ENCODE data around the gene ABCB10.
A peak's percentile ranks its signal among the peaks of the same experiment; 100 is the strongest.

ABCB10 gene

DNA sequence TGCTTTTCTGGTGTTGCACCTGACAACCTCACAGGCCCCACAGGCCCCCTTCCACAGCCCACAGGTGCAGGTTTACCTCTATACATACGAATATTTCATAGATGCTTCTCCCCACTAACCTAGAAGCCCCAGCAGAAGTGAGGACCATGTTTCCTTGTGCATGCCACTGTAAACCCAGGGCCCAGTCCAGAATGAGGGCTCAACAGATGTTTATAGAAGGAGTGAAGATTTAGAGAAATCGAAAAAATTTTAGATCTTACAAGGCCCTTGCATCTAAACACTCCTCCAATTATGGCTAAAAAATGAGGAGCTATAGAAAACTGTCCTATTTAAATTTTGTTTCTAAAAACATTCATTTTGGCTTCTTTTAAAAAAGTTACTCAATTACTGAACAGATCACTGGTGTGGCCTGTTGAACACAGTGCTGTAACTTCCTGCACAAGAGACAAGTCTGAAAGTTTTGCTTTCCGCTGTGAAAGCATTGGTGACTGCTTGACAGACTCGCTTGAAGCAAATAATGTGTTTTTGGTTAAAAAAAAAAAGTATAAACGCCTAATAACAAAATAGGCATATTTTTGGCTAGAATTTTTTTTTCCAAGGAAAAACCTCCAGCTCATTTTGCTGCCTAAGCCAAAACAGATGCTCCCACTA is 1.2 kb downstream of the ABCB10 start:
- H3K4me3 ChIP-seq (ENCODE audit: extremely low read depth, insufficient read depth, low read length, poor library complexity, severe bottlenecking): peak overlapping the region; percentile 61
- H3K4me1 ChIP-seq (ENCODE audit: control insufficient read depth, insufficient read depth, low read length, poor library complexity, severe bottlenecking): peaks cover 17% of the 10 kb centered on the region
- H3K36me3 ChIP-seq (ENCODE audit: control insufficient read depth, insufficient read depth, low read length): peaks cover 9% of the 10 kb centered on the region
- WGBS, 2 experiments (ENCODE audit: insufficient coverage in 2 of 2): 89% methylated on average over 1 of the region's 5 CpGs; no CpG with 5 or more reads in 1 of the 2 experiments
- no peak overlapping the region for H3K27ac ChIP-seq (ENCODE audit: low read depth, low read length, severe bottlenecking)
- H3K9me3 ChIP-seq (ENCODE audit: control insufficient read depth, low read length): no peaks in the 10 kb centered on the region

DNA sequence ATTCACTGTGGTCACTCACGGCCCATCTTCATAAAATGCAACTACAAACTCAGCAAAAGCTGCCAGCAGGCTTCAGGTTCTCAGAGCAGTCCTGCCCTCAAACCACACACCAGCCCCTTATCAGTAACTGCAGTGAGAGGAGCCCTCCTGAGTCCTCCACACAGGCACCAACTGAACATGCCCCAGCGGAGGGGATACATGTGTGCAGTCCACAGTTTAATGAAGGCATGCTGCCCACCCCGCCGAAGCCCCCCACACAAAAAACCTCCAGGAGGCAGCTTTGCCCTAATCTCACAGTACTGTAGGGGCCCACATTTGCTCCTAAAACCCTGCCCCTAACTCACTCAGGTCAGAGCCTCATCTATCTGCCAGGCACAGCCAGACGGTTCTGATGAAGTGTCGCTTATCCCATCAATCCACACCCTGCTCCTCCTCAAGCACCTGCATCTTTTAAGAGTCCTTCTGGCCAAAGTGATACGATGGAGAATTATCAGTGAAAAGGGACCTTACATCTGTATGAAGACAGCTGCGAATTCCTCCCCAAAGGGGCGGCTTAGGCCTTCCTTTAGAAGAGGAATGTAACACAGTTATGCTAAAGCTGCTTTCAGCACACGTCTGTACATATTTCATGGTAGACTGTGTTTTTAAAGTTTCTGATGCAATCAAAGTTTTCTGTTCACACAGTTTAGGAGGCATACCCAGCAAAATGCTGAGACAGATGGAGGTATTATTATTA is 3.5 kb downstream of the ABCB10 start:
- Histone ChIP-seq H3K4me1 (ENCODE audit: control insufficient read depth, insufficient read depth, low read length, poor library complexity, severe bottlenecking) (peaks cover 17% of the 10 kb centered on the region), H3K4me3 (ENCODE audit: extremely low read depth, insufficient read depth, low read length, poor library complexity, severe bottlenecking) (no peak overlapping the region), H3K27ac (ENCODE audit: low read depth, low read length, severe bottlenecking) (no peak overlapping the region), H3K9me3 (ENCODE audit: control insufficient read depth, low read length) (no peaks in the 10 kb centered on the region), H3K36me3 (ENCODE audit: control insufficient read depth, insufficient read depth, low read length) (peaks cover 9% of the 10 kb centered on the region)
- WGBS, 2 experiments (ENCODE audit: insufficient coverage in 2 of 2): 80 to 91% methylated on average over 9 to 10 of the region's 10 CpGs

DNA sequence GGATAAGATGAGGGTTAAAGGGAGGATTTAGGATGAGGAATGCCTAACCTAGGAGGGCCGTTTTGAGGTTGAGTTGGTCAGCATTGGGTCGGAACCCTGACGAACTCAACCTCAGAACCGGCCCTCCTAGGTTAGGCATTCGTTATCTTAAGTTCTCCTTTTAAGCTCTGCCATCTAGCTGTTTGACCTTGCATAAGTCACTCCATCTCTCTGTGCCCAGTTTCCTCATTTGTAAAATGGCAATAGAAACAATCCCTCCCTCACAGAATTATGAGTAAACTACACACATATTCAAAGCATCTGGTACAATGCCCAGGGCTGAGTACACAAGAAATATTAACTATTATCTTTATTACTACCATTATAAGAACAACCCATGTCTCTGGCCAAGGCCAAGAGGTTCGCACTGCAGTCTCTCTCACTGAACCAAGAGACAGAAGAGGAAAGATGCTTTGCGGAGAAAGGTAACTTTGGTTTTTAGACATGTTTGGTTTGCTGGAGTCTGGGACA is 4.8 kb downstream of the ABCB10 start:
- Histone ChIP-seq H3K4me3 (ENCODE audit: extremely low read depth, insufficient read depth, low read length, poor library complexity, severe bottlenecking) (no peak overlapping the region), H3K36me3 (ENCODE audit: control insufficient read depth, insufficient read depth, low read length) (peaks cover 16% of the 10 kb centered on the region), H3K9me3 (ENCODE audit: control insufficient read depth, low read length) (no peaks in the 10 kb centered on the region), H3K27ac (ENCODE audit: low read depth, low read length, severe bottlenecking) (no peak overlapping the region), H3K4me1 (ENCODE audit: control insufficient read depth, insufficient read depth, low read length, poor library complexity, severe bottlenecking) (peaks cover 17% of the 10 kb centered on the region)
- WGBS, 2 experiments (ENCODE audit: insufficient coverage in 2 of 2): 91 to 95% methylated on average over 7 of the region's 7 CpGs

DNA sequence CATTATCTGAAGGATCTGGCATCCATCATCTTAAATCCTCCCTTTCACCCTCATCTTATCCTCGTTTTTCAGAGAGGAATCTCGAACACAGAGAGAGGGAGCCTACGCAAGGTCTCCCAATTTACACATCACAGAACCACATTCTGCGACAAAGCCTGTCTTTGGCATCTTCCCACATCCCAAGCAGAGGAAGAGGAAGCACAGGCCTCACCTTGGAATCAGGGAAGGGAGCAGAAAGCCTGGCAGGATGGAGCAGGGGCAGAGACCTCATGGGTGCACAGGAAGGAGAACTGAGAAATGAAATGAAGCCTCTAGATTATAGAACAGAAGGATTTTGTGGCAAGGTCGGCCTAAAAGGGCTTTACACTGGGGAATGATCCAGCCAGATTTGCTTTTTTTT is 5.8 kb downstream of the ABCB10 start:
- peaks cover 23% of the 10 kb centered on the region for H3K36me3 ChIP-seq (ENCODE audit: control insufficient read depth, insufficient read depth, low read length)
- no peak overlapping the region for H3K27ac ChIP-seq (ENCODE audit: low read depth, low read length, severe bottlenecking)
- peaks cover 17% of the 10 kb centered on the region for H3K4me1 ChIP-seq (ENCODE audit: control insufficient read depth, insufficient read depth, low read length, poor library complexity, severe bottlenecking)
- no peaks in the 10 kb centered on the region for H3K9me3 ChIP-seq (ENCODE audit: control insufficient read depth, low read length)
- WGBS, 2 experiments (ENCODE audit: insufficient coverage in 2 of 2): 83 to 84% methylated on average over 2 to 4 of the region's 5 CpGs
- H3K4me3 ChIP-seq (ENCODE audit: extremely low read depth, insufficient read depth, low read length, poor library complexity, severe bottlenecking): no peak overlapping the region

DNA sequence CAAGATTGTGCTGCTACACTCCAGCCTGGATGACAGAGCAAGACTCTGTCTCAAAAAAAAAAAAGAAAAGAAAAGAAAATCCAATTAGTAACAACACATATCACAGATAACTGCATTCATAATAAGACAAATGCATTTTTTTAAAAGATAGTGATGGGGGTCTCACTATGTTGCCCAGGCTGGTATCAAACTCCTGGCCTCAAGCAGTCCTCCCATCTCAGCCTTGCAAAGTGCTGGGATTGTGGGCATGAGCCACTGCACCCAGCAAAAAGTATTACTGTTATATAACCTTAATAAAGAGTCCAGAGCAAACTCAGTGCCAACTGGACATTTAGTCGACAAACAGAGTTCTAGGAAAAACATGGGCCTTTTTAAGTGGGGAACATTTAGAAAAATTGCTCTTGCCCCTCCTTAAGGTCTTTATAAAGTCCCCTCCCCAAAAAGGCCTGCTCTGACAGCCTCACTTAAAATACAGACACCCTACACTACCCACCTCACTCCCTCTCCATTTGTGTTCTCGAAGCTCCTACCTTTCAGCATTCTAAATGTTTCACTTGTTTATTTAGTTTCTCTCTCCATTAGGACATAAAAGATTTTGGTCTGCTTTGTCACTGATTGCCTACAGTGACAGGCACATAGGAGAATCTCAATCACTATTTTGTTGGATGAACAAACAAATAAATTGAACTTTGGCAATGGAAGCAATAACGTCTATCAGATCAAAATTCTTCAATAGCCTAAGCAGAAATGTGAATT is 7.5 kb downstream of the ABCB10 start:
- Histone ChIP-seq H3K27ac (ENCODE audit: low read depth, low read length, severe bottlenecking) (no peak overlapping the region), H3K4me1 (ENCODE audit: control insufficient read depth, insufficient read depth, low read length, poor library complexity, severe bottlenecking) (peaks cover 10% of the 10 kb centered on the region), H3K4me3 (ENCODE audit: extremely low read depth, insufficient read depth, low read length, poor library complexity, severe bottlenecking) (no peak overlapping the region), H3K9me3 (ENCODE audit: control insufficient read depth, low read length) (no peaks in the 10 kb centered on the region), H3K36me3 (ENCODE audit: control insufficient read depth, insufficient read depth, low read length) (peaks cover 37% of the 10 kb centered on the region)
- WGBS, 2 experiments (ENCODE audit: insufficient coverage in 2 of 2): 93 to 100% methylated on average over 1 to 3 of the region's 3 CpGs

DNA sequence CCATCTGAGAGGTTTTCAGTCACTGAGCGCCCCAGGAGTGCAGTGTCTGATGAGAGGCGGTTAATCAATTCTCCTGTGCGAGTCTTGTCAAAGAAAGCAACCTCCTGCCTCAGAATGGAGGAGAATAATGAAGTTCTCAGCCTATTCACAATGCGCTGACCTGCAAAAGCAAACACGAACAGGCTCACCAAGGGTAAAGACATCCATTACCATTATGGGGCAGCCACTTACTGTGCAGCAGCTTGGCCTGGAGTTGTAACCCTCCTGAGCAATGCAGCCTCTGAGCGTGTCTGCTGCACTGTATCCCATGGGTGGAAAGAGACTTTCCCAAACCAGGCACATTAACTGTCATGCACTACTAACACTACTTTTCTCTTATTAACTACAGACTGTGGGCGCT is 11.0 kb downstream of the ABCB10 start:
- no peak overlapping the region for H3K27ac ChIP-seq (ENCODE audit: low read depth, low read length, severe bottlenecking)
- peaks cover 61% of the 10 kb centered on the region for H3K36me3 ChIP-seq (ENCODE audit: control insufficient read depth, insufficient read depth, low read length)
- no peaks in the 10 kb centered on the region for H3K9me3 ChIP-seq (ENCODE audit: control insufficient read depth, low read length)
- H3K4me1 ChIP-seq (ENCODE audit: control insufficient read depth, insufficient read depth, low read length, poor library complexity, severe bottlenecking): no peaks in the 10 kb centered on the region
- WGBS, 2 experiments (ENCODE audit: insufficient coverage in 2 of 2): 88 to 100% methylated on average over 3 of the region's 7 CpGs
- H3K4me3 ChIP-seq (ENCODE audit: extremely low read depth, insufficient read depth, low read length, poor library complexity, severe bottlenecking): no peak overlapping the region

DNA sequence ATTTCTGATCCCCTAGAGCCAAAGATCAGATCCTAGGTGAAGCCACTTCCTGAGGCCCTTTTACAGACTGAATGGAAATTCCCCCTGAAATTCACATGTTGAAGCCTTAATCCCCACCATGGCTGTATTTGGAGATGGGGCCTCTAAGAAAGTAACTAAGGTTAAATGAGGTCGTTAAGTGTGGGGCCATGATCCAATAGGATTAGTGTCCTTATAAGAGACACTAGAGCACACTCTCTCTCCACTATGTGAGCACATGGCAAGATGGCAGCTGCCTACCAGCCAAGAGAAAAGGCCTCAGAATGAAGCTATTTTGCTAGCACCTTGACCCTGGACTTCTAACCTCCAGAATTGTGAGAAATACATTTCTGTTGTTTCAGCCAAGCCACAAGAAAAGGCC is 13.9 kb downstream of the ABCB10 start:
- Histone ChIP-seq H3K4me1 (ENCODE audit: control insufficient read depth, insufficient read depth, low read length, poor library complexity, severe bottlenecking) (no peaks in the 10 kb centered on the region), H3K27ac (ENCODE audit: low read depth, low read length, severe bottlenecking) (no peak overlapping the region), H3K9me3 (ENCODE audit: control insufficient read depth, low read length) (no peaks in the 10 kb centered on the region), H3K36me3 (ENCODE audit: control insufficient read depth, insufficient read depth, low read length) (peaks cover 76% of the 10 kb centered on the region), H3K4me3 (ENCODE audit: extremely low read depth, insufficient read depth, low read length, poor library complexity, severe bottlenecking) (no peak overlapping the region)
- WGBS, 2 experiments (ENCODE audit: insufficient coverage in 2 of 2): no CpG with 5 or more reads among the region's 1 CpG

DNA sequence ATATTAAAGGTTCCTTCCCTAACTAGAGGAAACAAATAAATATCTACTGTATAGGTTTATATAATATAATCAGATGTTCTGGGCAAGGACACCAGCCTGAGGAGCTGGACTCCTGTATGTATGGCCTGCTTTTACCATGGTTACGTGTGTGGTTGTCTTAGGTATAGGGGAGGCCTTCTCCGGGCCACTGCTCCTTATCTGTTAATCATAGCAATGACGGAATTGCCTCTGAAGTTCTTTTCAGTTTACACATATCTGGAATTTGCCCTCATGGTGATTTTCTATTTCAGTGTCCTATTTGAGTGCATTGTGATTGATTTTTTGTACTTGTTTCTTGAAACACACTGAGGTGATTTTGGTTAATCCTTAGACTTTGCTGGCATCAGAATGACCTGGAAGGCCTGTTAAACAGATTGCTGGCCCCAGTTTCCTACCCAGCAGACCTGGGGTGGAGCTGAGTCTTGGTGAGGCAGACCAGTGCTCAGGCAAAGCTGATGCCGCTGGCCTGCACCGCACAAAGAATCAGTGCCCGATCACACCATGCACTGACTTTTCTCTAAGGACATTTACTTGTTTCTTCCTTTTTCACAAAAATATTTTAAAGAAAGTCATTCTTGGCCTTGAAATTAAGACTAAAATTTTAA is 18.5 kb downstream of the ABCB10 start:
- 100% methylated on average over 2 of the region's 6 CpGs; no CpG with 5 or more reads in 1 of the 2 experiments for WGBS, 2 experiments (ENCODE audit: insufficient coverage in 2 of 2)
- H3K4me1 ChIP-seq (ENCODE audit: control insufficient read depth, insufficient read depth, low read length, poor library complexity, severe bottlenecking): no peaks in the 10 kb centered on the region
- no peak overlapping the region for H3K4me3 ChIP-seq (ENCODE audit: extremely low read depth, insufficient read depth, low read length, poor library complexity, severe bottlenecking)
- no peak overlapping the region for H3K27ac ChIP-seq (ENCODE audit: low read depth, low read length, severe bottlenecking)
- no peaks in the 10 kb centered on the region for H3K9me3 ChIP-seq (ENCODE audit: control insufficient read depth, low read length)
- H3K36me3 ChIP-seq (ENCODE audit: control insufficient read depth, insufficient read depth, low read length): peaks cover 71% of the 10 kb centered on the region

DNA sequence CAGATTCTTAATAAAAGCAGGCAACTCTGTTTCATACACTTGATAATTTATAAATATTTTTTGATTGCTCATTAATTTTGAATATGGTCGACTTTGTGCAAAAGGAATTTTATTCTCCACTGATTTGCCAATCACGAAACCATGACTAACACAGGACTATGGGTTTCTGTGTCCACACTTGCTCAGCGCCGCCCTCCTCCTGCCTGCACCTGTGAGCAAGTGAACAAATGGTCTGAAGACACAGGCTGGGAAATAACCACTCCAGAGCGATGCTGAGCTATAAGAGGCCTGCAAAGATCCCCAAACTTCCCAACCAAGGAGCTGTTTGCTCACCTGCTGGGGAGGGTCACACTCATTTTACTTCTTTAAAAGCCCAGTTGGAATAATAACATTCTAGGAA is 19.6 kb downstream of the ABCB10 start:
- Histone ChIP-seq H3K36me3 (ENCODE audit: control insufficient read depth, insufficient read depth, low read length) (peaks cover 63% of the 10 kb centered on the region), H3K4me1 (ENCODE audit: control insufficient read depth, insufficient read depth, low read length, poor library complexity, severe bottlenecking) (no peaks in the 10 kb centered on the region), H3K27ac (ENCODE audit: low read depth, low read length, severe bottlenecking) (no peak overlapping the region), H3K4me3 (ENCODE audit: extremely low read depth, insufficient read depth, low read length, poor library complexity, severe bottlenecking) (no peak overlapping the region), H3K9me3 (ENCODE audit: control insufficient read depth, low read length) (no peaks in the 10 kb centered on the region)
- WGBS, 2 experiments (ENCODE audit: insufficient coverage in 2 of 2): 95 to 100% methylated on average over 3 to 4 of the region's 5 CpGs

DNA sequence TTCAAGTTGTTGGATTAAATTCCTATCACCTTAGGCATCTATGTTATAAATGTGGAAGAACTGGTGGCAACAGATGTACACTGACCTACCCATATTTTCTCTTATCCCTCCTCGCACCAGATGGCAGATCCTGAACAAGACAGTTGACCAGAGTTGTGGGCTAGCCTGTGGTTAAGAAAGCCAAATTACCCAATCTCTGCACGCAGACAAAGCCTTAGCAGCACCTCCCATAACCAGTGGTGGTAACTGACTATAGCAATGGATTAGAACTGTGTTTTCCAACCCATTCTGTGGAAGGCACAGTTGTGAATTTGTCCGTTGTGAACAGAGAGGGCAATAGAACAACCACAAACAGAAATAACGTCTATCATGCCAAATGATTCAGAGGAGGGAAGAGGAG is 20.6 kb downstream of the ABCB10 start:
- Histone ChIP-seq H3K27ac (ENCODE audit: low read depth, low read length, severe bottlenecking) (no peak overlapping the region), H3K4me3 (ENCODE audit: extremely low read depth, insufficient read depth, low read length, poor library complexity, severe bottlenecking) (no peak overlapping the region), H3K9me3 (ENCODE audit: control insufficient read depth, low read length) (no peaks in the 10 kb centered on the region), H3K4me1 (ENCODE audit: control insufficient read depth, insufficient read depth, low read length, poor library complexity, severe bottlenecking) (no peaks in the 10 kb centered on the region), H3K36me3 (ENCODE audit: control insufficient read depth, insufficient read depth, low read length) (peaks cover 62% of the 10 kb centered on the region)
- 94 to 100% methylated on average over 1 to 2 of the region's 4 CpGs for WGBS, 2 experiments (ENCODE audit: insufficient coverage in 2 of 2)
